Brain microvascular endothelial cell (primary cell): Measurements from ENCODE around the gene CFAP54.
A peak's percentile ranks its signal among the peaks of the same experiment; 100 is the strongest.
"Not testable (repeated sequence)": the region's sequence is repeated elsewhere in the genome, so short reads cannot be mapped to it uniquely, and the experiment has no call there.

Source experiments
- DNase-seq: peaks from one replicate; pipeline ENCODE4 v3.0.0-alpha.2; 2020
- H3K27ac ChIP-seq: fragments of 250-450 bp; sonication (Bioruptor Pico); 2 replicates; pipeline ENCODE4 v1.5.1; 2020; ENCODE audit warnings: mild to moderate bottlenecking, moderate library complexity
- H3K27me3 ChIP-seq: fragments of 250-450 bp; sonication (Bioruptor Pico); replicated peaks from 2 replicates; pipeline ENCODE4 v1.5.1; 2020; ENCODE audit warnings: mild to moderate bottlenecking
- H3K36me3 ChIP-seq: fragments of 250-450 bp; sonication (Bioruptor Pico); replicated peaks from 2 replicates; pipeline ENCODE4 v1.5.1; 2020; ENCODE audit warnings: mild to moderate bottlenecking
- H3K4me3 ChIP-seq: 2 replicates; pipeline ENCODE4 v1.5.1; 2011; ENCODE audit warnings: low read depth, mild to moderate bottlenecking, control low read depth, low read length, moderate library complexity
- in situ Hi-C: cut with HindIII; loops from 2 replicates; pipeline ENCODE4 v1.10.0; 2017; ENCODE audit warnings: low sequenced_read_pairs, low pct_ligation_motif_present
- TF ChIP-seq, protein P1 (sequence below): IDR thresholded peaks from 2 replicates; pipeline ENCODE4 v1.5.1; 2011; ENCODE audit warnings: low read depth, mild to moderate bottlenecking, moderate library complexity, low read length, control low read depth, inconsistent platforms; ENCODE audit errors: missing control alignments

CFAP54 gene

GRCh38 chr12:96670334-96670899 is 181.0 kb downstream of the CFAP54 start:
- in situ Hi-C loops, result no loop called here
- no peak overlapping the region for H3K4me3 ChIP-seq
- H3K27me3 ChIP-seq, result no peaks in the 10 kb centered on the region
- no peak overlapping the region for H3K27ac ChIP-seq
- H3K36me3 ChIP-seq, result no peaks in the 10 kb centered on the region
- no peak for DNase-seq
- TF ChIP-seq, protein P1, sequence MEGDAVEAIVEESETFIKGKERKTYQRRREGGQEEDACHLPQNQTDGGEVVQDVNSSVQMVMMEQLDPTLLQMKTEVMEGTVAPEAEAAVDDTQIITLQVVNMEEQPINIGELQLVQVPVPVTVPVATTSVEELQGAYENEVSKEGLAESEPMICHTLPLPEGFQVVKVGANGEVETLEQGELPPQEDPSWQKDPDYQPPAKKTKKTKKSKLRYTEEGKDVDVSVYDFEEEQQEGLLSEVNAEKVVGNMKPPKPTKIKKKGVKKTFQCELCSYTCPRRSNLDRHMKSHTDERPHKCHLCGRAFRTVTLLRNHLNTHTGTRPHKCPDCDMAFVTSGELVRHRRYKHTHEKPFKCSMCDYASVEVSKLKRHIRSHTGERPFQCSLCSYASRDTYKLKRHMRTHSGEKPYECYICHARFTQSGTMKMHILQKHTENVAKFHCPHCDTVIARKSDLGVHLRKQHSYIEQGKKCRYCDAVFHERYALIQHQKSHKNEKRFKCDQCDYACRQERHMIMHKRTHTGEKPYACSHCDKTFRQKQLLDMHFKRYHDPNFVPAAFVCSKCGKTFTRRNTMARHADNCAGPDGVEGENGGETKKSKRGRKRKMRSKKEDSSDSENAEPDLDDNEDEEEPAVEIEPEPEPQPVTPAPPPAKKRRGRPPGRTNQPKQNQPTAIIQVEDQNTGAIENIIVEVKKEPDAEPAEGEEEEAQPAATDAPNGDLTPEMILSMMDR, result no peak

DNA sequence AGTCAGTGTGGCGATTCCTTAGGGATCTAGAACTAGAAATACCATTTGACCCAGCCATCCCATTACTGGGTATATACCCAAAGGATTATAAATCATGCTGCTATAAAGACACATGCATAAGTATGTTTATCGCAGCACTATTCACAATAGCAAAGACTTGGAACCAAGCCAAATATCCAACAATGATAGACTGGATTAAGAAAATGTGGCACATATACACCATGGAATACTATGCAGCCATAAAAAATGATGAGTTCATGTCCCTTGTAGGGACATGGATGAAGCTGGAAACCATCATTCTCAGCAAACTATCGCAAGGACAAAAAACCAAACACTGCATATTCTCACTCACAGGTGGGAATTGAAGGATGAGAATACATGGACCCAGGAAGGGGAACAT is 186.1 kb downstream of the CFAP54 start:
- H3K27me3 ChIP-seq, H3K4me3 ChIP-seq, H3K36me3 ChIP-seq, in situ Hi-C loops, DNase-seq, H3K27ac ChIP-seq: not testable (repeated sequence)

- Histone ChIP-seq H3K27me3 (no peaks in the 10 kb centered on the region), H3K27ac (no peak overlapping the region), H3K4me3 (no peak overlapping the region), H3K36me3 (no peaks in the 10 kb centered on the region)
- TF ChIP-seq, protein P1, result no peak
- in situ Hi-C loops, result no loop called here
- no peak for DNase-seq
Observed at GRCh38 chr12:96677363-96677762, 188.0 kb downstream of the CFAP54 start.

DNA sequence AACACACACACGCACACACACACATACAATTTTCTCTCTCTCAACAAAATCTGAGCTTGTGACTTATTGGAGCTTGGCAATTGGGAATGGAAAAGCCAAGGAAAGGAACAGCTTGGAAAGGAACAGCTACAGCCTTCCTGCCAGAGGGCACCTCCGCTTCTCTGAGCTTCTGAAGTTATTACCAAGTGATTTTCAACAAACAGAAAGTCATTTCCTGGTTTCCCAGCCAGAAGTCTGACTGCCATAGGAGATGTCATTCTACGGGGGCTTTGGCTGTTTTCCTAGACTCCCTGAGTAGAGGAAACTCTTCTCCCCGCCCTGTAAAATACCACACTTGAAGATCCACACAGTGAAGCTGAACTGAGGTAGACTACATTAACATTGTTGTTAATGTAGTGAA is 198.3 kb downstream of the CFAP54 start:
- in situ Hi-C loops, result no loop called here
- TF ChIP-seq, protein P1, result no peak
- no peaks in the 10 kb centered on the region for H3K27me3 ChIP-seq
- no peak for DNase-seq
- no peaks in the 10 kb centered on the region for H3K36me3 ChIP-seq
- no peak overlapping the region for H3K4me3 ChIP-seq
- no peak overlapping the region for H3K27ac ChIP-seq

- Histone ChIP-seq H3K36me3 (no peaks in the 10 kb centered on the region), H3K27me3 (no peaks in the 10 kb centered on the region), H3K4me3 (no peak overlapping the region), H3K27ac (no peak overlapping the region)
- TF ChIP-seq, protein P1, result peak; percentile 25
- in situ Hi-C loops, result no loop called here
- no peak for DNase-seq
Observed at GRCh38 chr12:96698521-96698920, 209.1 kb downstream of the CFAP54 start.

- Histone ChIP-seq H3K36me3 (no peaks in the 10 kb centered on the region), H3K27me3 (no peaks in the 10 kb centered on the region), H3K27ac (no peak overlapping the region), H3K4me3 (no peak overlapping the region)
- DNase-seq, result no peak
- in situ Hi-C loops, result no loop called here
- TF ChIP-seq, protein P1, result no peak
Observed at GRCh38 chr12:96698965-96699364, 209.6 kb downstream of the CFAP54 start.
